Measurements from ENCODE around the gene RAB37. TPM values are rescaled to one million over a fixed set of nuclear protein-coding genes. Genes with fewer than 3 reads are reported as not detected.

RAB37 gene
- total and polyA plus RNA-seq, 2 of the 13 experiments (the other 11 are each of a cell fraction or from before 2014, with no cell fraction given), result 0.91 to 3.7 TPM

DNA sequence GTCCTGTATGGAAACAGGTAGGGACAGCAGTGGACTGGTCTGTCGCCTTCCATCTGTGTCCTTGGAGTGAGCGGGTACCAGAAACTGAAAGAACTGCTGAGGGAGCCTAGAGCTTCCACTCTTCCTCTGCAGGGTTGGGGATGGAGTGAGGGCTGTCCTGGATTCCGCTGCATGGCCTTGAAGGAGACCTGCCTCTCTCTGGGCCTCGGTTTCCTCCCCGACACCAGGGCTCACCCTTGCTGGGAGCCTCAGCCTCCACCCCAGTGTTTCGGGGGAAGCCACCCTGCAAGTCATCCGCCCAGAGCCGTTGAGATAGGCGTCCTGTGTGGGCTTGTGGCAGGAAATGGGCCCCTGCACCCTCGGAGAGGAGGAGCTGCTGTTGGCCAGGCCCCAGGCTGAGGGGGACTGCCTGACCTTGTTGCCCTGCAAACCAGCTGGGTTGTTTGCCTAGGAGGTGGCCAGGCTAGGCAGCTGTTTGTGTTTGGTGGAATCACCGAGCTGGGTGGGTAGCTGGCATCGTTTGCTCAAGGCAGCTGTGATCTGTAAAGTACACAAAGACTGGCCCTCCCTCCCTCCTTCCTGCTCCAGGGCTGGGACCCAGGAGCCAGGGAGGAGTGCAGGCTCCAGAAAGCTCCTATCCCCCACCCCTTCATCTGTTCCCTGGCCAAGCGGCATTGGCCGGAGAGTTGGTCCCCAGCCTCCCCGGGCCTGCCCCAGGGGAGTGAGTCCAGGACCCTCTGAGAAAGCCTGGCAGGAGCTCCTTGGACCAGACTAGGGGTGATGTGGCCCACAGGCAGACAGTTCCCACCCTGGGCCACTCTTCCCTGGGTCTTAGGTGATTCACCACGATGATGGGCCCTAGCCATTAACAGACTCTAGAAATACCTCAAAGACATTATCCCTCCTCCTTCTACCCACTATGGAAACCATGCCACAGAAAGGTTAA is 1.3 kb downstream of the RAB37 start (continued):
- TF ChIP-seq ZNF383 (CRISPR knock-in tag; IDR thresholded peaks at IDR 0.05; ENCODE audit: borderline replicate concordance) (no peak), SP140L (CRISPR knock-in tag; IDR thresholded peaks at IDR 0.05; ENCODE audit: borderline replicate concordance) (no peak), EED (CRISPR knock-in tag; IDR thresholded peaks at IDR 0.05) (peak; percentile 47; the same call in 1 of the 2 replicates), ZNF510 (CRISPR knock-in tag; IDR thresholded peaks at IDR 0.05; ENCODE audit: low read depth) (no peak), MBD4 (IDR thresholded peaks at IDR 0.05; ENCODE audit: borderline replicate concordance, low read length) (no peak), ZFP90 (CRISPR knock-in tag; IDR thresholded peaks at IDR 0.05; ENCODE audit: borderline replicate concordance) (no peak), SMARCE1 (IDR thresholded peaks at IDR 0.05; ENCODE audit: borderline replicate concordance) (no peak), ZNF724P (CRISPR knock-in tag; IDR thresholded peaks at IDR 0.05; ENCODE audit: borderline replicate concordance) (no peak), ZC3H13 (CRISPR knock-in tag; IDR thresholded peaks at IDR 0.05) (no peak), ZNF776 (CRISPR knock-in tag; IDR thresholded peaks at IDR 0.05) (no peak; the same call in 1 of the 2 replicates), YEATS4 (CRISPR knock-in tag; IDR thresholded peaks at IDR 0.05; ENCODE audit: borderline replicate concordance) (no peak), TEAD2 (CRISPR knock-in tag; IDR thresholded peaks at IDR 0.05) (no peak), ARNT2 (CRISPR knock-in tag; IDR thresholded peaks at IDR 0.05; ENCODE audit: low read depth) (no peak), NFYC (CRISPR knock-in tag; IDR thresholded peaks at IDR 0.05) (no peak), BHLHE40 (IDR thresholded peaks at IDR 0.05; ENCODE audit: low read length) (no peak)
- TF ChIP-seq, protein P1, sequence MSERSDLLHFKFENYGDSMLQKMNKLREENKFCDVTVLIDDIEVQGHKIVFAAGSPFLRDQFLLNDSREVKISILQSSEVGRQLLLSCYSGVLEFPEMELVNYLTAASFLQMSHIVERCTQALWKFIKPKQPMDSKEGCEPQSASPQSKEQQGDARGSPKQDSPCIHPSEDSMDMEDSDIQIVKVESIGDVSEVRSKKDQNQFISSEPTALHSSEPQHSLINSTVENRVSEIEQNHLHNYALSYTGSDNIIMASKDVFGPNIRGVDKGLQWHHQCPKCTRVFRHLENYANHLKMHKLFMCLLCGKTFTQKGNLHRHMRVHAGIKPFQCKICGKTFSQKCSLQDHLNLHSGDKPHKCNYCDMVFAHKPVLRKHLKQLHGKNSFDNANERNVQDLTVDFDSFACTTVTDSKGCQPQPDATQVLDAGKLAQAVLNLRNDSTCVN (CRISPR knock-in tag; IDR thresholded peaks at IDR 0.05; ENCODE audit: borderline replicate concordance), result peak; percentile 75; the same call in 1 of the 2 replicates
- TF ChIP-seq, protein P2, sequence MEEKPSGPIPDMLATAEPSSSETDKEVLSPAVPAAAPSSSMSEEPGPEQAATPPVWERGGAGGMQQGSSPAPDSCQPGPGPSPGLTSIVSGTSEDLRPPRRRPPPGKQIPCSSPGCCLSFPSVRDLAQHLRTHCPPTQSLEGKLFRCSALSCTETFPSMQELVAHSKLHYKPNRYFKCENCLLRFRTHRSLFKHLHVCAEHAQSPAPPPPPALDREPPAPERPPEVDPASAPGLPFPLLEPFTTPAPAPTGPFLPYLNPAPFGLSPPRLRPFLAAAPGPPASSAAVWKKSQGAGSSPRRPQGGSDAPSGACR (CRISPR knock-in tag; IDR thresholded peaks at IDR 0.05), result no peak
- TF ChIP-seq, protein P3, sequence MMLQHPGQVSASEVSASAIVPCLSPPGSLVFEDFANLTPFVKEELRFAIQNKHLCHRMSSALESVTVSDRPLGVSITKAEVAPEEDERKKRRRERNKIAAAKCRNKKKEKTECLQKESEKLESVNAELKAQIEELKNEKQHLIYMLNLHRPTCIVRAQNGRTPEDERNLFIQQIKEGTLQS (CRISPR knock-in tag; IDR thresholded peaks at IDR 0.05), result peak; percentile 52; the same call in 1 of the 2 replicates
- TF ChIP-seq, protein P4, sequence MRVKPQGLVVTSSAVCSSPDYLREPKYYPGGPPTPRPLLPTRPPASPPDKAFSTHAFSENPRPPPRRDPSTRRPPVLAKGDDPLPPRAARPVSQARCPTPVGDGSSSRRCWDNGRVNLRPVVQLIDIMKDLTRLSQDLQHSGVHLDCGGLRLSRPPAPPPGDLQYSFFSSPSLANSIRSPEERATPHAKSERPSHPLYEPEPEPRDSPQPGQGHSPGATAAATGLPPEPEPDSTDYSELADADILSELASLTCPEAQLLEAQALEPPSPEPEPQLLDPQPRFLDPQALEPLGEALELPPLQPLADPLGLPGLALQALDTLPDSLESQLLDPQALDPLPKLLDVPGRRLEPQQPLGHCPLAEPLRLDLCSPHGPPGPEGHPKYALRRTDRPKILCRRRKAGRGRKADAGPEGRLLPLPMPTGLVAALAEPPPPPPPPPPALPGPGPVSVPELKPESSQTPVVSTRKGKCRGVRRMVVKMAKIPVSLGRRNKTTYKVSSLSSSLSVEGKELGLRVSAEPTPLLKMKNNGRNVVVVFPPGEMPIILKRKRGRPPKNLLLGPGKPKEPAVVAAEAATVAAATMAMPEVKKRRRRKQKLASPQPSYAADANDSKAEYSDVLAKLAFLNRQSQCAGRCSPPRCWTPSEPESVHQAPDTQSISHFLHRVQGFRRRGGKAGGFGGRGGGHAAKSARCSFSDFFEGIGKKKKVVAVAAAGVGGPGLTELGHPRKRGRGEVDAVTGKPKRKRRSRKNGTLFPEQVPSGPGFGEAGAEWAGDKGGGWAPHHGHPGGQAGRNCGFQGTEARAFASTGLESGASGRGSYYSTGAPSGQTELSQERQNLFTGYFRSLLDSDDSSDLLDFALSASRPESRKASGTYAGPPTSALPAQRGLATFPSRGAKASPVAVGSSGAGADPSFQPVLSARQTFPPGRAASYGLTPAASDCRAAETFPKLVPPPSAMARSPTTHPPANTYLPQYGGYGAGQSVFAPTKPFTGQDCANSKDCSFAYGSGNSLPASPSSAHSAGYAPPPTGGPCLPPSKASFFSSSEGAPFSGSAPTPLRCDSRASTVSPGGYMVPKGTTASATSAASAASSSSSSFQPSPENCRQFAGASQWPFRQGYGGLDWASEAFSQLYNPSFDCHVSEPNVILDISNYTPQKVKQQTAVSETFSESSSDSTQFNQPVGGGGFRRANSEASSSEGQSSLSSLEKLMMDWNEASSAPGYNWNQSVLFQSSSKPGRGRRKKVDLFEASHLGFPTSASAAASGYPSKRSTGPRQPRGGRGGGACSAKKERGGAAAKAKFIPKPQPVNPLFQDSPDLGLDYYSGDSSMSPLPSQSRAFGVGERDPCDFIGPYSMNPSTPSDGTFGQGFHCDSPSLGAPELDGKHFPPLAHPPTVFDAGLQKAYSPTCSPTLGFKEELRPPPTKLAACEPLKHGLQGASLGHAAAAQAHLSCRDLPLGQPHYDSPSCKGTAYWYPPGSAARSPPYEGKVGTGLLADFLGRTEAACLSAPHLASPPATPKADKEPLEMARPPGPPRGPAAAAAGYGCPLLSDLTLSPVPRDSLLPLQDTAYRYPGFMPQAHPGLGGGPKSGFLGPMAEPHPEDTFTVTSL (CRISPR knock-in tag; IDR thresholded peaks at IDR 0.05; ENCODE audit: borderline replicate concordance), result no peak
- TF ChIP-seq, protein P5, sequence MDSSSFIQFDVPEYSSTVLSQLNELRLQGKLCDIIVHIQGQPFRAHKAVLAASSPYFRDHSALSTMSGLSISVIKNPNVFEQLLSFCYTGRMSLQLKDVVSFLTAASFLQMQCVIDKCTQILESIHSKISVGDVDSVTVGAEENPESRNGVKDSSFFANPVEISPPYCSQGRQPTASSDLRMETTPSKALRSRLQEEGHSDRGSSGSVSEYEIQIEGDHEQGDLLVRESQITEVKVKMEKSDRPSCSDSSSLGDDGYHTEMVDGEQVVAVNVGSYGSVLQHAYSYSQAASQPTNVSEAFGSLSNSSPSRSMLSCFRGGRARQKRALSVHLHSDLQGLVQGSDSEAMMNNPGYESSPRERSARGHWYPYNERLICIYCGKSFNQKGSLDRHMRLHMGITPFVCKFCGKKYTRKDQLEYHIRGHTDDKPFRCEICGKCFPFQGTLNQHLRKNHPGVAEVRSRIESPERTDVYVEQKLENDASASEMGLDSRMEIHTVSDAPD (CRISPR knock-in tag; IDR thresholded peaks at IDR 0.05), result peak; percentile 98

Measured in HepG2 (cell line).